Right cardiac atrium (tissue), 5 donors: ENCODE measurements around the gene NPSR1. TPM values are rescaled to one million over a fixed set of nuclear protein-coding genes. Genes with fewer than 3 reads are reported as not detected.

ENCODE experiments used
- ATAC-seq, 2 donors: fragments of 200-7000 bp; cut with Tn5 transposase; one replicate each; pipeline versions ENCODE4 v1.8.0 to v1.9.1; 2020; ENCODE audit warnings: moderate library complexity in 2 of 2, mild to moderate bottlenecking in 1 of 2
- DNase-seq, 3 donors: peaks; one replicate each; pipeline ENCODE4 v3.0.0-alpha.2; 2020
- H3K27ac ChIP-seq: one replicate; pipeline ENCODE4 v1.5.1; 2013; ENCODE audit warnings: mild to moderate bottlenecking, low read length, control low read depth, moderate library complexity
- H3K27me3 ChIP-seq: one replicate; pipeline ENCODE4 v1.6.1; 2013; ENCODE audit not compliant: control insufficient read depth, insufficient read depth
- H3K4me1 ChIP-seq: one replicate; pipeline ENCODE4 v1.6.1; 2013; ENCODE audit warnings: low read length; ENCODE audit not compliant: control insufficient read depth, insufficient read depth
- H3K4me3 ChIP-seq: one replicate; pipeline ENCODE4 v1.5.1; 2013; ENCODE audit warnings: low read length, control low read depth
- H3K9me3 ChIP-seq: one replicate; pipeline ENCODE4 v1.6.1; 2013; ENCODE audit warnings: low read length; ENCODE audit not compliant: control insufficient read depth
- WGBS: extraction: QIAGEN DNeasy Blood & Tissue Kit; methylation state at CpG from one replicate; pipeline ENCODE4 v1.1.7; 2013; 5-methylcytosine and 5-hydroxymethylcytosine counted together
- intact Hi-C, 4 donors: fragments of 100-400 bp; cut with DNase I; formaldehyde crosslinking; loops; one replicate each; pipeline versions ENCODE4 v1.11.0 to v1.14.0; 2022 to 2023
- polyA plus RNA-seq: library from polyadenylated mRNA; stranded (reverse); fragments of 200-250 nt; gene quantifications from one replicate; pipeline ENCODE4 v1.2.3, GENCODE V29; 2013
- total RNA-seq, 4 donors: library from RNA; stranded (reverse); fragmentation: NEBNext Ultra II Directional; extraction: Animal tissue kit (Norgen Biotek cat#: 25700); gene quantifications; one replicate each; pipeline ENCODE4 v1.2.1, GENCODE V29; 2021
- donor health status: healthy with polysubstance abuse.
- donor health status: DM: no; HTN: yes; CAD: no.
- donor health status: DM: no; HTN: no; CAD: no.
- donor health status: DM: no; HTN: yes; CAD: no; lungs with severe emphysema.
- donor health status: DM: yes; HTN: yes; CAD: no.

Gene NPSR1
- total and polyA plus RNA-seq, 5 donors, result not detected

DNA sequence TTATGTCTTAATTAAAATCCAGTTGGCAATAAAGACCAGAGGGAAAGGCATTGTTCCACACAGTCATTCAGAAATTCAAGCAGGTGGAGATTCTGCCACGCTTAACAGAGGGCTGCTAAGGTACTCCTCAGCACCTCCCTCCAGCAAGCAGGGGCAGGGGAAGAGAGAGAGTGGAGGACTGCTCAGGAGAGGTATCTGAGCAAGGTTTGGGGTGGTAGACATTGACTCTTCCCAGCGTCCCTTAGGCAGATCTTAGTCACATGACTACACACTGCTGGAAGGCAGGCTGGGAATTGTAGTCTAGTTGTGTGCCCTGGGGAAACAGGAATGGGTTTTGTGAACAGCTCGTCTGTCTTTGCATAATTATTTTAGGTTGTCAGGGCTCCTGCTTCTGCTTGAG lies 181.6 kb downstream of the NPSR1 start:
- intact Hi-C loops, result no loop called here
- 66% methylated on average over 3 of the region's 3 CpGs for WGBS

DNA sequence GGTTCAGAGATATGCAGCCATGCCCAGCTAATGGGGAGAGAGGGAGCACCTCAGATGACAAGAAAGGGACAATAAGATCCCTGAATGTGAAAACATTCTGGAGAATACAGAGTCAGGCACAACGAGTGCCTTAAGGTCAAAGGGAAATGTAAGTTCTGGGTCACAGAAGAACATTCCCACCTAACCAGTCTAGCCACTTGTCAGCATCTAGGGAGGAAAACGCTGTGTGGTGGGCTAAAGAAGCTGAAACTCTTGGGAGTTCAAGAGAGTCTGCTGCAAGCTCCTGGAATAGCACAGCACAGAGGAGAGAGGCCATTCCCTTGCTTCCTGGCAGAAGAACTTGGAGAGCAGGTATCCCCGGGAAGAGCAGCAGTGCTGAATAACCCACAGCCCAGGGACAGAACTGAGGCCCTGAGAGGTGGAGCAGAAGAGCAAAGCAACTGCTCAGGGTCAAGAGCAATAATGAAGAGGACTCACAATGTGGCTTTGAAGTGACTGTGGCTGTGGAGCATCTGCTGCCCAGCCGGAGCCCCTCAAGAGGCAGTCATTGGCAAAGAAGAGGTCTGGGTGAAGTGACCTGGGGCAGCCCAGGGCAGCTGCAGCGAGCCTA lies 182.3 kb downstream of the NPSR1 start:
- Histone ChIP-seq H3K4me1 (no peaks in the 10 kb centered on the region), H3K27ac (no peak overlapping the region), H3K27me3 (no peaks in the 10 kb centered on the region), H3K9me3 (no peaks in the 10 kb centered on the region), H3K4me3 (no peak overlapping the region)
- intact Hi-C loops, result no loop called here
- ATAC-seq (no peak), DNase-seq (no peak)
- WGBS, result 80% methylated on average over 5 of the region's 5 CpGs

More for the DNA sequence above, 181.6 kb downstream of the NPSR1 start:
- no peak overlapping the region for H3K27ac ChIP-seq
- DNase-seq (no peak), ATAC-seq (no peak)
- no peaks in the 10 kb centered on the region for H3K9me3 ChIP-seq
- no peaks in the 10 kb centered on the region for H3K4me1 ChIP-seq
- no peak overlapping the region for H3K4me3 ChIP-seq
- no peaks in the 10 kb centered on the region for H3K27me3 ChIP-seq

DNA sequence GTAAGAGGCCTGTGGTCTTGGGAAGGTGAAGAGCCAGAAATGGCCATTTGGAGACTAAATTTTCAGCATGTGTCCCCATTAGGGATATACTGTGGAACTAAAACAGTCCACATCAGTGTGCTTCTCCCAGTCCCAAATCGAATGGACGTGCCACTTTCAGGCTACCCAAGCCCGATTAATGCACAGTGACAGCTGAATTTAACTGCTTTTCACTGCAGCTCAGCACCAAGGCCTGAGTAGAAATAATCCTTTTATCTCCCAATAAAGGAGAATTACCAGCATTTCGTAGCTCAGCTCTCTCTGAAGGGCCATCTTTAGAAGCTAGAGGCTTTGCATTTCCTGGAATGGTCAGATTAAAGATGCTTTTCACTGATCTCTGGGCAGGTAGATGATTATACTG lies 183.3 kb downstream of the NPSR1 start:
- Histone ChIP-seq H3K4me1 (no peaks in the 10 kb centered on the region), H3K9me3 (no peaks in the 10 kb centered on the region), H3K4me3 (no peak overlapping the region), H3K27ac (no peak overlapping the region), H3K27me3 (no peaks in the 10 kb centered on the region)
- ATAC-seq (no peak), DNase-seq (no peak)
- intact Hi-C loops, result no loop called here
- 86% methylated on average over 4 of the region's 4 CpGs for WGBS

DNA sequence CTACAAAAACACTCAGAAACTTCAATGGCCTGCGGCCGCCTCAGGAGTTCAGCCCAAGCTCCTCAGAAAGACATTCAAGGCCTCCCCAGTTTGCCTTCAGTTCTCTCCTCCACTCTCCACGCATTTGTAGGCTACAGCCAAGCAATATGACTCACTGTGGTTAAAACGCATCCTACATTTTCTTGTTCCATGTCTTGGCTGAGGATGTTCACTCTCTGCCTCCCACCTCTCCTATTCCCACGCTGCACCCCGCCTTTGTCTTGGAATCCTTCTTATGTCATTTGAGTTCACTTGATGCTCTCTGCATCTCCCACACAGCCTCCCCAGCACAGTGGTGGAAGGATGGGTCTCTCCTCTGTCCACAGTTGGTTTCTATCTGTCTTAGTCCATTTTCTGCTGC lies 184.8 kb downstream of the NPSR1 start:
- DNase-seq (no peak), ATAC-seq (no peak)
- Histone ChIP-seq H3K4me3 (no peak overlapping the region), H3K4me1 (no peaks in the 10 kb centered on the region), H3K27me3 (no peaks in the 10 kb centered on the region), H3K27ac (no peak overlapping the region), H3K9me3 (no peaks in the 10 kb centered on the region)
- 87% methylated on average over 6 of the region's 6 CpGs for WGBS
- intact Hi-C loops, result no loop called here

DNA sequence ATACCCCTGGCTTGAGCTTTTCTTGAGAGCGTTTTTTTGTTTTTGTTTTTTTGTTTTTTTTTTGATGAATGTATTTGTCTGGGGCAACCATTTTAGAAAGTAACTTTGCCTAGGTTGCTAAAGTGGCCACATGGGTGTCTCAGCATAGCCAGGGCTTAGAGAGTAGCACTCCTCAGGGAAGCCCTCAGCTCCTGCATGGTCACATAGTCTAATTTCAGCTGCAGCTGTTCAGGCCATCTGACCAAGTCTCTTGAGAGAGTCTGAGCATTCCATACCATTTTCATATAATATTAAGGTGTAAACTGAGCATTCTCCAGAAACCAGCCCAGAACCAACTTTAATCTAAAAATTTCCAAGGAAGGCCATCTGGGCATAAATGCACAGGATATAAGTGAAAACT lies 186.4 kb downstream of the NPSR1 start:
- Histone ChIP-seq H3K27me3 (no peaks in the 10 kb centered on the region), H3K9me3 (no peaks in the 10 kb centered on the region), H3K4me1 (no peaks in the 10 kb centered on the region), H3K4me3 (no peak overlapping the region), H3K27ac (no peak overlapping the region)
- intact Hi-C loops, result no loop called here
- DNase-seq (no peak), ATAC-seq (no peak)
- WGBS, result 85% methylated on average over 1 of the region's 1 CpG

DNA sequence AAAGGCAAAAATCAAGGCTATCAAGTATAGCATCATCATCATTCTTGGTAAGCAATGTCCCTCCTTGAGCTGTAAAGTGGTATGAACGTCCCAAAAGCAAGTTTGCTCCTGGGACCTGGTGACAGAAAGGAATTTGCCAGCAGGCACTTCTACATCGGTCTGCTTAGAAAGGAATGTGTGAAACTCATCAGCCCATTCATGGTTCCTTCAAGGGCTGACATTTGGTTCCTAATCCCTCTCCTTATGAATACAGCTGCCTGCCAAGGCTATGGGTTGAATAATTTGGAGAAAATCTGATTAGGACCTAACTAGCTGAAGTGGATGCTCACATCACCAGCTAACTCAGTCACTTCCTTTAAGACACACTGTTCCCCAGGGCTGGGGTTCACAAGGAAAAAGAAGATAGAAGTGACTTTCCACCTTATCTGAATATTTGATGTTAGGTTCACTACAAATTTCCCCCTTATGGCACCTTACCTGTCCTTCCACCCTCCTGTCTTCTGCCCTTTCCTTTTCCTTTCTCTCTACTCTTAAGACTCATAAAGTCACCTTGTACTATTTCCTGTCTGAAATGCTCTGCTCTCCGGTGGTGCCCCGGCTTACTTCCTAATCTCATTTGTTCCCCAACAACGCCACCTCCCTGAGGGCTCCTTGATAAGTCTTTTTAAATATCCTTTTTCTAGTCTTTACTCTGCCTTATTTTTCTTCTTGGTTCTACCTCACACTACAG lies 187.1 kb downstream of the NPSR1 start:
- Histone ChIP-seq H3K27me3 (no peaks in the 10 kb centered on the region), H3K27ac (no peak overlapping the region), H3K4me3 (no peak overlapping the region), H3K9me3 (no peaks in the 10 kb centered on the region), H3K4me1 (no peaks in the 10 kb centered on the region)
- no peak for ATAC-seq
- DNase-seq, result no peak
- WGBS, result 35% methylated on average over 5 of the region's 5 CpGs
- intact Hi-C loops, result no loop called here

DNA sequence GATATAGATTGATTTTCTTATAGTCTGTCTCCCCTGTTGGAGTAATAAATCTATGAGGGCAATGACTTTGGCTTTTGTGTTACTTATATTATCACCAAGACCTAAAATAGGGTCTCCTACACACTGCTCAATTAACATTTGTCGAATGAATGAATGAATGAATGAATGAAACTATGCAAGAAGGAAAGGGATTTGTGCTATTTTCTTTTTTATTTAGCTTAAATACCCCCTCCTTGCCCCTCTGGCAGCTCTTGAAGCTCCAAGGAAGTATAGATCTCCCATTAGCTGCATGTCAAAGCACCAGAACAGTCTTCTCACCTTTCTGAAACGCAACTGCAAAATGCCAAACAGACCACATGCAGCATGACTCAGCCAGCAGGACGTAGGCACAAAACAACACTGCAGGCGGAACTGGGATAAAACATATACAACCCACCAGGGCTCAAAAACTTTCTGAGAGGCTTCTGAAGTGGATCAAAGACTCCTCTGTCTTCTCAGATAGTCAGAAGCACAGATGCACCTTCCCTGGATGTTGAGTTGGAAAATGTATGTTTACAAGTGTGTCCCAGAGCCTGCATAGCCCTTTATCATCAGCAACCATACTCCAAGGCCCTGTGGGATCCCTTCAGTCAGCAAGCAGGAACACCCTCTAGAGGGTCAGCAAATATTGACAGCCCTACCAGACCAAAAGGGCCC lies 187.8 kb downstream of the NPSR1 start:
- no peak for DNase-seq
- intact Hi-C loops, result no loop called here
- no peaks in the 10 kb centered on the region for H3K4me1 ChIP-seq
- H3K27ac ChIP-seq, result no peak overlapping the region
- H3K4me3 ChIP-seq, result no peak overlapping the region
- ATAC-seq, result no peak
- no peaks in the 10 kb centered on the region for H3K9me3 ChIP-seq
- WGBS, result 69% methylated on average over 4 of the region's 4 CpGs
- no peaks in the 10 kb centered on the region for H3K27me3 ChIP-seq

DNA sequence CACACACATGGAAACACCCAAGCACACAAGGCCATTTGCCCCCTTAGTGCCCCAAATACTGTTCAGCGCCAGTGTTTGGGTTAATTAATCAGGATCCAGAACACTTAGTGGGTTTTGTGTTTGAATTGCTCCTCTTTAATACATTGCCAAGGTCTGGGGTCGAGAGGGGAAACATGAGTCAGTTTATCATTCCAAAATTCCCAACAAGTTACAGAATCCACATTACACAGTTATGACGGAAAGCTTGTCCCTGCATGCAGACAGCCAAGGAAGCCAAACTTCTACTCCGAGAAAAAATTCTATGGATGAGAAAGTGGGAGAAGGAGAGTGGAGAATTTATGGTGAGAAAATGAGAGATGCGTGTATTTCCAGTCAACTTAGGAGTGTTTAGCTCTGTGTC lies 189.0 kb downstream of the NPSR1 start:
- no peak overlapping the region for H3K4me3 ChIP-seq
- DNase-seq (no peak), ATAC-seq (no peak)
- H3K4me1 ChIP-seq, result no peaks in the 10 kb centered on the region
- H3K27me3 ChIP-seq, result no peaks in the 10 kb centered on the region
- intact Hi-C loops, result no loop called here
- H3K9me3 ChIP-seq, result no peaks in the 10 kb centered on the region
- no peak overlapping the region for H3K27ac ChIP-seq
- WGBS, result 65% methylated on average over 5 of the region's 5 CpGs

DNA sequence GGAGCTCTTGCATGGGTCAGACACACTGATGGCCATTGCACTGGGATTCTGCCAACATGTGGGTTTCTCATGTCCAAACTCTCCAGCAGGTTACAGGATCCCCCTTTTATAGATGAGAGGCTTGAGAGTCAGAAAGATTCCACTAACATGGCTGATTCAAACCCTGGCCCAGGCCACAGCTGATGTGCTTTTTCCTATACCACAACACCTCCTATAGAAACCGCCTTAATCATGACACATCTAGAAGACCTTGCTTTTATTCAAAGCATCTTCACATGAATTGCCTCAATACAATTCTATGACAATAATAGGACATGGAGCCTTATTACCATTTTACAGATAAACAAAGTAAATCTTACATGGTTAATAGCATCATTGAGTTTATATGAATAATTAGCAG lies 190.7 kb downstream of the NPSR1 start:
- no peak for ATAC-seq
- intact Hi-C loops, result no loop called here
- no peaks in the 10 kb centered on the region for H3K9me3 ChIP-seq
- H3K4me3 ChIP-seq, result no peak overlapping the region
- H3K27me3 ChIP-seq, result no peaks in the 10 kb centered on the region
- H3K4me1 ChIP-seq, result no peaks in the 10 kb centered on the region
- WGBS, result 95% methylated on average over 1 of the region's 1 CpG
- no peak overlapping the region for H3K27ac ChIP-seq
- no peak for DNase-seq

DNA sequence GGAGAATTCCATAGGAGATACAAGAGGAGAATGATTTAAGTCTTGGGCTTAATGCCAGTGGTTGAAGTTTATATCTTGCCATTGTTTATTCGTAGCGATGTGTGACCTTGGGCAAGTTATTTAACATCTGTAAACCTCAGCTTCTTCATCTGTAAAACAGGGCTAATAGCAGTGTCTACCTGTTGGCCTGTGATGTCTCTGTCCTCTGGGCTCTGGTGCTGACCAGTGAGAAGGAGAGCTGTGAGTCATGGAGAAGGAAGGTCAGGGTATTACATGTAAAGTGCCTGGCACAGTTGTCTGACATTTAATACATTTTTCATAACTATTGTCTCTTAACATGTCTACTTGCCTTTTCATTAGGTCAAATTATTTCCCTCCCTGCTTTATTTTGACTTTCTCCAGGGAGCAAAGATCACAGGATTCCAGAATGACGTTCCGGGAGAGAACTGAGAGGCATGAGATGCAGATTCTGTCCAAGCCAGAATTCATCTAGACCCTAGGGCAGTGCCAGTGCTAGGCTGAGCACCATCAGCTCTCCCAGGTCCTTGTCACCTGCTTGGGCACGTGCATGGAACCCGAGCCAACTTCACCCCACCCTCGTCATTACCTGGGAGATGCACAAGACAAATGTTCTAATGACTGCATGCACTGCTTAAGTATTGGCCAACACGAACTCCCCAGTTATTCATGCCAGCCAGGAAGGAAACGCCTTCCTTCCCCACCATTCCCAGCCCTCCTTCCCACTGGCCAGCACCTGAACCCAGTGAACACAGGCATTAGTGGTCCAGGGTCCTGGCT lies 191.3 kb downstream of the NPSR1 start:
- DNase-seq, result no peak
- no peak for ATAC-seq
- no peak overlapping the region for H3K27ac ChIP-seq
- intact Hi-C loops, result no loop called here
- H3K4me1 ChIP-seq, result no peaks in the 10 kb centered on the region
- 75% methylated on average over 9 of the region's 9 CpGs for WGBS
- H3K27me3 ChIP-seq, result no peaks in the 10 kb centered on the region
- no peak overlapping the region for H3K4me3 ChIP-seq
- H3K9me3 ChIP-seq, result no peaks in the 10 kb centered on the region

DNA sequence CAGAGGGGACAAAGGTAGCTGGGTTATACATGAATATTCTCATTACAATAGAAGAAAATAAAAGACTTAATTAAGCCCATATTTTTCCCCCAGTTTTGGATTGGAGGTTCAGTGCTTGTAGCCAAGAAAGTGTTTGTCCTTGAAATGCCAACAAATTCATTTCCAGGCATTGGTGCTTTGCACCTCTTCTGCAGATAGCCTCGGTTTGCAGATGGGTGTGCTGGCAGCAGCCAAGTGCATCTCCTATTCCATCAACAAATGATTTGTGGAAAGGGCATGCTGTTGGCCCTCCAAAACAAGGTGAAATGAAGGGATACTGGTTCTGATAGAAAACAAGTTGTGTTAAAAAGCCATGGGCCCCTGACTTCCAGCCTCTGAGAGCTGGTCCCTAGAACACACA lies 192.0 kb downstream of the NPSR1 start:
- Histone ChIP-seq H3K4me1 (no peaks in the 10 kb centered on the region), H3K9me3 (no peaks in the 10 kb centered on the region), H3K4me3 (no peak overlapping the region), H3K27ac (no peak overlapping the region), H3K27me3 (no peaks in the 10 kb centered on the region)
- DNase-seq (no peak), ATAC-seq (no peak)
- WGBS, result 72% methylated on average over 1 of the region's 1 CpG
- intact Hi-C loops, result no loop called here
